ENCODE results near the gene MCF2L. TPM values are rescaled to one million over a fixed set of nuclear protein-coding genes. Genes with fewer than 3 reads are reported as not detected.

Gene MCF2L
- total RNA-seq, 4 donors from 2014 or later, result 18.4 to 173 (median 57.6) TPM

GRCh38 chr13:112968380-112968909, 569 bp upstream of the MCF2L start:
- no peak for TF ChIP-seq CTCF (IDR thresholded peaks at IDR 0.05; ENCODE audit: low read depth)

GRCh38 chr13:112969692-112970338, 801 bp downstream of the MCF2L start:
- TF ChIP-seq CTCF (IDR thresholded peaks at IDR 0.05; ENCODE audit: low read depth), result no peak

- TF ChIP-seq CTCF (IDR thresholded peaks at IDR 0.05; ENCODE audit: low read depth), result no peak
Measured at GRCh38 chr13:112970552-112971287, 1.7 kb downstream of the MCF2L start.

- TF ChIP-seq CTCF (IDR thresholded peaks at IDR 0.05; ENCODE audit: low read depth), result no peak
Measured at GRCh38 chr13:112971288-112971643, 2.3 kb downstream of the MCF2L start.

- TF ChIP-seq CTCF (IDR thresholded peaks at IDR 0.05; ENCODE audit: low read depth), result no peak
Measured at GRCh38 chr13:112972258-112972657, 3.2 kb downstream of the MCF2L start.

GRCh38 chr13:112972867-112973576, 4.0 kb downstream of the MCF2L start:
- no peak for TF ChIP-seq CTCF (IDR thresholded peaks at IDR 0.05; ENCODE audit: low read depth)

- TF ChIP-seq CTCF (IDR thresholded peaks at IDR 0.05; ENCODE audit: low read depth), result no peak
Measured at GRCh38 chr13:112973577-112973951, 4.5 kb downstream of the MCF2L start.
